ENCODE results near the gene EMILIN1.
A peak's percentile ranks its signal among the peaks of the same experiment; 100 is the strongest.
"Not testable (repeated sequence)": the region's sequence is repeated elsewhere in the genome, so short reads cannot be mapped to it uniquely, and the experiment has no call there.

The EMILIN1 gene

GRCh38 chr2:27053321-27053720 is 25.1 kb upstream of the EMILIN1 start:
- DNase-seq (ENCODE audit: low read depth, low spot score) = no peak
- H3K27ac ChIP-seq = no peak overlapping the region

- no peak overlapping the region for H3K27ac ChIP-seq
- no peak for DNase-seq (ENCODE audit: low read depth, low spot score)
Observed at GRCh38 chr2:27053776-27054175, 24.6 kb upstream of the EMILIN1 start.

GRCh38 chr2:27054721-27055120 is 23.7 kb upstream of the EMILIN1 start:
- H3K27ac ChIP-seq = no peak overlapping the region
- no peak for DNase-seq (ENCODE audit: low read depth, low spot score)

- no peak overlapping the region for H3K27ac ChIP-seq
- DNase-seq (ENCODE audit: low read depth, low spot score) = no peak
Observed at GRCh38 chr2:27057184-27057583, 21.2 kb upstream of the EMILIN1 start.

- DNase-seq (ENCODE audit: low read depth, low spot score) = no peak
- H3K27ac ChIP-seq = no peak overlapping the region
Observed at GRCh38 chr2:27058210-27058609, 20.2 kb upstream of the EMILIN1 start.

- no peak for DNase-seq (ENCODE audit: low read depth, low spot score)
Observed at GRCh38 chr2:27059141-27059820, 19.1 kb upstream of the EMILIN1 start.

GRCh38 chr2:27060323-27060722 is 18.1 kb upstream of the EMILIN1 start:
- H3K27ac ChIP-seq = no peak overlapping the region
- no peak for DNase-seq (ENCODE audit: low read depth, low spot score)

More at GRCh38 chr2:27059141-27059820, 19.1 kb upstream of the EMILIN1 start:
- no peak overlapping the region for H3K27ac ChIP-seq

GRCh38 chr2:27065128-27065527 is 13.3 kb upstream of the EMILIN1 start:
- DNase-seq (ENCODE audit: low read depth, low spot score) = no peak
- no peak overlapping the region for H3K27ac ChIP-seq

- H3K27ac ChIP-seq = no peak overlapping the region
- no peak for DNase-seq (ENCODE audit: low read depth, low spot score)
Observed at GRCh38 chr2:27067385-27067784, 11.0 kb upstream of the EMILIN1 start.

GRCh38 chr2:27069436-27069835 is 9.0 kb upstream of the EMILIN1 start:
- no peak for DNase-seq (ENCODE audit: low read depth, low spot score)
- no peak overlapping the region for H3K27ac ChIP-seq

GRCh38 chr2:27069961-27070618 is 8.3 kb upstream of the EMILIN1 start:
- no peak for DNase-seq (ENCODE audit: low read depth, low spot score)
- H3K27ac ChIP-seq = no peak overlapping the region

GRCh38 chr2:27070653-27071276 is 7.7 kb upstream of the EMILIN1 start:
- DNase-seq (ENCODE audit: low read depth, low spot score) = no peak
- peak overlapping the region; percentile 54 for H3K27ac ChIP-seq

- H3K27ac ChIP-seq = peak within 1 kb of the TSS; percentile 54
- peak; percentile 37 for DNase-seq (ENCODE audit: low read depth, low spot score)
Observed at GRCh38 chr2:27071277-27071989, 7.0 kb upstream of the EMILIN1 start, which contains the start of gene OST4. OST4 (minus strand) TSS chr2:27071654.

- DNase-seq (ENCODE audit: low read depth, low spot score) = no peak
- peak overlapping the region; percentile 54 for H3K27ac ChIP-seq
Observed at GRCh38 chr2:27071990-27072830, 6.2 kb upstream of the EMILIN1 start.

GRCh38 chr2:27072920-27073319 is 5.5 kb upstream of the EMILIN1 start:
- no peak overlapping the region for H3K27ac ChIP-seq
- no peak for DNase-seq (ENCODE audit: low read depth, low spot score)

- no peak overlapping the region for H3K27ac ChIP-seq
- no peak for DNase-seq (ENCODE audit: low read depth, low spot score)
Observed at GRCh38 chr2:27073782-27074181, 4.6 kb upstream of the EMILIN1 start.

- H3K27ac ChIP-seq = no peak overlapping the region
- DNase-seq (ENCODE audit: low read depth, low spot score) = no peak
Observed at GRCh38 chr2:27074738-27075565, 3.5 kb upstream of the EMILIN1 start.

GRCh38 chr2:27075566-27075871 is 2.9 kb upstream of the EMILIN1 start:
- not testable (repeated sequence) for H3K27ac ChIP-seq; DNase-seq (ENCODE audit: low read depth, low spot score)

GRCh38 chr2:27076323-27076722 is 2.1 kb upstream of the EMILIN1 start:
- no peak for DNase-seq (ENCODE audit: low read depth, low spot score)
- H3K27ac ChIP-seq = no peak overlapping the region
